Activated CD8-positive, alpha-beta memory T cell treated with anti-CD3 and anti-CD28 coated beads, Interleukin-2, amount 50 U/mL, for 1 hour (primary cell): ENCODE results near the gene RAB42.
"Not testable (repeated sequence)": the region's sequence is repeated elsewhere in the genome, so short reads cannot be mapped to it uniquely, and the experiment has no call there.

ENCODE experiments used
- DNase-seq: peaks from one replicate; pipeline ENCODE4 v3.0.0-alpha.2; 2020; ENCODE audit errors: extremely low read depth

Gene RAB42

DNA sequence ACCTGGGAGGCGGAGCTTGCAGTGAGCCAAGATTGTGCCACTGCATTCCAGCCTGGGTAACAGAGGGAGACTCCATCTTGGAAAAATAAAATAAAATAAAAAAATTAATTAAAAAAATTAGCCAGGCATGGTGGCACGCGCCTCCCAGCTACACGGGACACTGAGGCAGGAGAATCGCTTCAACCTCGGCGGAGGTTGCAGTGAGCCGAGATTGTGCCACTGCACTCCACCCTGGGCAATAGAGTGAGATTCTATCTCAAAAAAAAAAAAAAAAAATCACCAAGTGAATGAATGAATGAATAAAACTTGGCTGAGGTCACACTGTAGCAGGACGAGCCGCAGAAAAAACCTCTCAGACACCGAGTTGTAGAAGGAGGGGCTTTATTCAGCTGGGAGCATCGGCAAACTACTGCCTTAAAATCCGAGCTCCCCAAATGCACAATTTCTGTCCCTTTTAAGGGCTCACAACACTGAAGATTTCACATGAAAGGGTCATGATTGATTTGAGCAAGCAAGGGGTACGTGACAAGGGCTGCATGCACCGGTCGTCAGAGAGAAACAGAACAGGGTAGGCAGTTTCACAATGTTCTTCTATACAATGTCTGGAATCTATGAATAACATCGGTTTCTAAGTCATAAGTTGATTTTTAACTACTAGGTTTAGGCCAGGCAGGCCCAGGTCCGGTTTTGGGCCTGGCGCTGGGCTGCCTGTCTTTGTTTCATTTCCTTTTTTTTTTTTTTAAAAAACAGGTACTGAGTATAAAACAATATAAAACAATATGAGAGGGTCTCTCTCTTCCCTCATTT lies 5.3 kb upstream of the RAB42 start:
- not testable (repeated sequence) for DNase-seq

DNA sequence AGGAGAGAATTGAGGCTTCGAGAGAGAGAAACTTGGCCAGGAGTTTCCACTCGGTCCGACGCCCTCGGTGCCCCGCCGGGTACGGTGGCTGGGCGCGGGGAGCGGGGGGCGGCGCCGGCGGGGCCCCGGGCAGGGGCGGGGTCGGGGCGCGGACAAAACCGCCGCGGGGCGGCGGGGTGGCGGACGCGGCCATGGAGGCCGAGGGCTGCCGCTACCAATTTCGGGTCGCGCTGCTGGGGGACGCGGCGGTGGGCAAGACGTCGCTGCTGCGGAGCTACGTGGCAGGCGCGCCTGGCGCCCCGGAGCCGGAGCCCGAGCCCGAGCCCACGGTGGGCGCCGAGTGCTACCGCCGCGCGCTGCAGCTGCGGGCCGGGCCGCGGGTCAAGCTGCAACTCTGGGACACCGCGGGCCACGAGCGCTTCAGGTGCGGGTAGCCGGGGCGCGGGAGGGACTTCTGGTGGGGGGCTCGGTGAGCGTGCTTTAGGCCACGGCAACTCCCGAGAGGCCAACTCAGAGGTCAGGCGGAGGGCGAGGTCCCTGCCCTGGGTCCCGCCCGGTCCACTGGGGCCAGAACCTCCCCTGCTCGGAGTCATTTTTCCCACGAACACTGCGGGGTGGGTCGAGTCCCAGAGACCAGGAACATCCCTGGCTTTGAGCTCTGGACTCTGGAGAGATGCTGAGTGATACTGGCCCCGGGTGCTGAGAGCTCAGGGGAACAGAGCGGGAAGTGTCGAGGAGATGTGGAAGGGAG lies 431 bp downstream of the RAB42 start:
- no peak for DNase-seq

DNA sequence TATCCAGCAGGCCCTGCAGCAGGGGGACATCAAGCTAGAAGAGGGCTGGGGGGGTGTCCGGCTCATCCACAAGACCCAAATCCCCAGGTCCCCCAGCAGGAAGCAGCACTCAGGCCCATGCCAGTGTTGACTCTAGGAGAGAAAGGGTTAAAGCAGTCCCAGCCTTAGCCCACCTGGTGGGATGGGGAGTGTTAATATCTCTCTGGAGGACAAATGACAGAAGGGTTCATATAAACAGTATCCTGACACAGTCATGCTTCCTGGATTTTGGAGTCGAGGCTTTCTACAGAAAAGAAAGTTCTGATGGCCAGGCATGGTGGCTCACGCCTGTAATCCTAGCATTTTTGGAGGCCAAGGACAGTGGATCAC lies 1.9 kb downstream of the RAB42 start:
- DNase-seq = not testable (repeated sequence)

DNA sequence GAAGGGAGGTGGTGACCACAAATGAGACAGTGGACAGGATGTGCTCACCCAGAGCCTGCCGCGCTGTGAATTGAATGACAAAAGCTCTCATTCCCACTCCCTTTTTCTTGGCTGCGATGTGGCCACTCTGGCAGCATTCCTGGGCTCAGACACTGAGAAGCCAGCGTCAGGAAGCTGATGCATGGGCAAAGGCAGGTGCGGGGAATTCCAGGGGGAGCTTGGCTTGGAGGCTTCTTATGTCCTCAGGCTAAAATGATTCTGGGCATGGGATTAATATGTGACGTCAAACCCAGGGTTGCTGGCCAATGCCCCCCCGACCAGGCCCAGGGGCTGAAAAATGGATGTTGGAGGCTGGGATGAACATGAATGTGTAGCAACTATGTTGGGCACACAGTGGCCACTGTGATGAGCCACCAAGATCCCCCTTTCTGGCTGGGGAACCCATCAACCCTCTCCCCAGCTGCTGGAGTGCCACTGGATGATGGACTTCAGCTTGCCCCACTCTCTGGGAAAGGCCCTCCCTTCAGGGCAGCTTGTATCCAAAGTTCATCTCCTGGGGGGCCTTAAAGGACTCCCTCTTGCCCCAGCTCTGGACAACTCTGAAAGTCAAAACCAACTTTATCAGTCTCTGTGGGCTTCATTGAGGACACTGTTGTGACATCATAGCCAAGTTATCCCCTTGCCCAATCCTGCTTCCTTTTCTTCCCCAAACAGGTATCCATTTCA lies 2.8 kb downstream of the RAB42 start:
- DNase-seq = not testable (repeated sequence)

DNA sequence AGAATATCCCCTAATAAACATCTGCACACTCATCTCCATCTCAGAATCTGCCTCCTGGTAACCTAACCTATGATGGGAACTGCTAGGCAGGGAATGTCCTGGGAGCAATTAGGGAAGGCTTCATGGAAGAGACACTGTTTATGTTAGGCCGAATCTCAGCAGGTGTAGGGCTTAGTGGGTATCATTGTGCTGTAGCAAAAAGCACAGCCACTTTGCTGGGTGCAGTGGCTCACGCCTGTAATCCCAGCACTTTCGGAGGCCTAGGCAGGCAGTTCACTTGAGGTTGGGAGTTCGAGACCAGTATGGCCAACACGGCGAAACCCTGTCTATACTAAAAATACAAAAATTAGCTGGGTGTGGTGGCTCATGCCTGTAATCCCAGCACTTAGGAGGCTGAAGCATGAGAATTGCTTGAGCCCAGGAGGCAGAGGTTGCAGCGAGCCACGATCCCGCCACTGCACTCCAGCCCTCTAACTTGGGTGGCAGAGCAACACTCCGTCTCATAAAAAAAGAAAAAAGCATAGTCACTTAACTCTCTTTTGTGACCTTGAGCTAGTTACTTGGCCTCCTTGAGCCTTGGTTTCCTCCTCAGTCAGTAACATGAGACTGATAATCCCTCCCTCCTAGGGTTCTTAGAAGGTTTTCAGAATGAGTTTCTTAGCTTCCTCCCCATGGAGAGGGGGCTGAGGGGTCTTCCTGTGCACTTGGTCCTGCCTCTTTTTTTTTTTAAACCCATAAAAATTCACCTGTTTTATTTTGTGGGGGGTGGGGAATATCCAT lies 3.5 kb downstream of the RAB42 start:
- no peak for DNase-seq

DNA sequence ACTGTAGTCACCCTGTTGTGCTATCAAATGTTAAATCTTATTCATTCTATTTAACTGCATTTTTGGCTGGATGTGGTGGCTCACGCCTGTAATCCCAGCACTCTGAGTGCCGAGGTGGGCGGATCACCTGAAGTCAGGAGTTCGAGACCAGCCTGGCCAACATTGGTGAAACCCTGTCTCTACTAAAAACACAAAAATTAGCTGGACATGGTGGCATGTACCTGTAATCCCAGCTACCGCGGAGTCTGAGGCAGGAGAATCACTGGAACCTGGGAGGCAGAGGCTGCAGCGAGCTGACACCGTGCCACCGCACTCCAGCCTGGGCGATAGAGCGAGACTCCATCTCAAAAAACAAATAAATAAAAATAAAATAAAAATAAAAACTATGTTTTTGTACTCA lies 4.2 kb downstream of the RAB42 start:
- DNase-seq = not testable (repeated sequence)

DNA sequence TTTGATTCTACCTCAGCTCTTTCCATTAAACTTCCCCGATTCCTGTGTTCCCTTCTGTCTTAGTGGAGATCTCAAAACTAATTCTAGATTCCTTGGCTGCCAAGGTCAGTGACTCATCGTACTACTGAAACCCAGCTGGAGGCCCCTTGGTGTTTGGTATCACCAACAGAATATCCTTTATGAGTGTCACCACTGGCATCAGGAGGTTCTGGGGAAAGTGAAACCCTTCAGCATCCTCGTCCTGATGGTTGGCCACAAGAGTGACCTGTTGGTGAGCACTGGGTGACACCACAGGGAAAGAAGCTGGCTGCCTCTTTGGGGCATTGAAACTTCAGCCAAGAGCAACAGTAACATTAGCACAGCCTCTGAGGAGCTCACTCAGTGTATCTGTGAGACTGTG lies 9.6 kb downstream of the RAB42 start:
- no peak for DNase-seq

DNA sequence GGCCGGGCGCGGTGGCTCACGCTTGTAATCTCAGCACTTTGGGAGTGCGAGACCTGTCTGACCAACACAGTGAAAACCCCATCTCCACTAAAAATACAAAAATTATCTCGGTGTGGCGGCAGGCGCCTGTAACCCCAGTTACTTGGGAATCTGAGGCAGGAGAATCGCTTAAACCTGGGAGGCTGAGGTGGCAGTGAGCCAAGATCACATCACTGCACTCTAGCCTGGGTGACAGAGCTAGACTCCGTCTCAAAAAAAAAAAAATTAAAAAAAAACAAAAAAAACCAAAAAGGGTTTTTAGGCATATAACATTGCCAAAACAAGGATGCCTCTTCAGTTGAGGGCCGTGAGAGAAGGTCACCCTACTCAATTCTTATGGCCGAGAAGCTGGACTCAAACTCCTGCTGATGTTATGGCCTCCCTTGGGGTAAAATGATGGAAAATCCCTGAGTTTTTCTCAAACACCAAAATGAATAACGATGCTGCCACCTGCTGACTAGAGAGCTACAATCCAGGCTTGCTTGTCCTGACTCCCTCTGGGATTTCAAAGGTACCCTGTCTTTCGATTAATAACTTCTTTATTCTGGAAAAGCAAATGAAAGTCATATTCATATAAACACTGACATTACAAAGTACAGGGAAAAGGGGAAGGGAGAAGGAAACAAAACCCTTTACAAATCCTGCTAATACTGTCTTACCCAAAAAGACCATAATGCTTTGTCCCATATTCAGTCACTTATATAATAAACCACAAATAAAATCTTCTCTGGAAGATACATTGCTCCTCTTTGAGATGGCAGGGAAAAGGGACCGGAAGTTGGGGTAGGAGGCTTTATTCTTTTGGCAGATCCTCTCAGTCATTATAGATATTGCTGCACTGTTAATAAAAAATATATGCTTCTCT lies 10.7 kb downstream of the RAB42 start:
- no peak for DNase-seq

DNA sequence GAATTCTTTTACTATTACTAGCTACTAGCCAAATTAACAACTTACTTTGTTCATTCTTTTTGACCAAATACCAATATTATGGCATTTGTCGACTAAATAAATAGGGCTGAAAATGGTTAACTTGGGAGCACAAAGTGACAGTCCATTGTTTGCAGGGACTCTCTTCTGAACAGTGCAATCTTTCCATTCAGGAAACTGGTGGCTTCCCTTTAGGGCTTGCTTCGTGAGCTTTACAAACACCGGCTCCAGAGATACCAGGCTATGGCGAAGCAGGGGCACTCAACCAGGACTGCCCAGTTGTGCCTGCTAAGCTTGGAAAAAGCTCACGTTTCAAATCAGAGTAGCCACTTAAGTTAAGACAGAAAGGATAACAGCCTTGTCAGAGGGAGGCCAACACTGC lies 12.3 kb downstream of the RAB42 start:
- DNase-seq = no peak

DNA sequence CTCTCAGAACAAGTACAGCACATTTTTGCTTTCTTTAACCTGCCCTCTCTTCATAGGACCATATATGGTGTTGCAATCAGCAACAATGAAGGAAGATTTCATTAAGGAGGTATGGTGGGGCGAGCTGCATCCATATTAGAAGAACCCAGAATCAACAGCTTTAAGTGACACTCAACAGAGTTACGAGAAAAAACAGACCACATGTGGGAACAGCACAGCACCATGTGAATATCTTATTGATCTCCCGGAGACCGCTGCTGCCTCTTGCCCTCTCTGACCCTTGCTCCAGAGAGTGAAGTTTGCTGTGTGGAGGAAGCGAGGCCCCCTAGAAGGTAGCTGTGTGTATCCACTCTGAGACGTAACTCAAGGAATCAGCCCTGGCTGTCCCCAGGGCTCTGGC lies 12.9 kb downstream of the RAB42 start:
- DNase-seq = no peak

DNA sequence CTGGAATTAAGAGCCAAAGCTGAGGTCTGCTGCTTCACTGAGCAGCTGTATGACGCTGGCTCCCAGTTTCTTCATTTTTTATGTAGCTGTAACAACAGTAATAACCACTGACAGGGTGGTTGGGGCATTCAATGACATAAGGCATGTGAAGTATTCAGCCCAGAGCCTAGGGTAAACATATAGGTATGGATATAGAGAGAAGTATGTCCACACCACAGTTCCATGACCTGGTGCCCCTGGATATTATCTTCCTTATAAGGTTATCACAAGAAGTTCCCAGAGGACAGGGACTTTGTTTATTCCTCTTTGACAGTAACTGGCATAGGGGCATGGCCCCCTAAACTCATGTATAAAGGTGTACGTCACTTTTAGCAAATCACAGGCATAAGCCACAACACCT lies 14.7 kb downstream of the RAB42 start:
- no peak for DNase-seq

DNA sequence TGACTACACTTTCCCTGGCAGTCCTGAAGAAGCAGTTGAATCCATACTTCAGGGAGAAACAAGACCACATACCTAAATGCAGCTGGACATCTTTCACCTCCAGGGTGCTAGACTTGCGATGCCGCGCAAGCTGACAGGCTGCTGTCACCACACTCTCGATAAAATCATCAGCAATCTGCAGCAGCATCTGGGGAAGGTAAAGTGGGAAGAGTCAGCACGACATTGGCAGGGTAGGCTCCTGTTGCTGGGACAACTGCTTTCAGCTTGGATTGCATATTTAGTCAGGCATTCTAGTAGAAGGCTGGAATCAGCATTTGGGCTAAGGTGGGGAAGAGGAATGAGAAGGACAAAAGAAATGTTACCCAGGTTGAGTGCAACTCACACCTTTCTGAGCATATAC lies 21.1 kb downstream of the RAB42 start:
- DNase-seq = no peak

DNA sequence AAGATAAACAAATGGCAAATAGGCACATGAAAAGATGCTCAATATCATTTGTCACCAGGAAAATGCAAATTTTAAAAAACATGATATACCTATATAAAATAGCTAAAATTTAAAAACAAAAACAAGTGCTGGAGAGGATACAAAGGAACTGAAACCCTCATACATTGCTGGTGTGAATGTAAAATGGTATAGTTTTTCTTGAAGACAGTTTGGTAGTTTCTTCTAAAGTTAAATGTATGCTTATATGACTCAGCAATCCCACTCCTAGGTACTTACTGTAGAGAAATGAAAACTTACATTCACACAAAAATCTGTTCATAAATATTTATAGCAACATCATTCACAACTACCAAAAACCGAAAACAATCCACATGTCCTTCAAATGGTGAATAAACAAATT lies 39.6 kb downstream of the RAB42 start:
- DNase-seq = no peak

DNA sequence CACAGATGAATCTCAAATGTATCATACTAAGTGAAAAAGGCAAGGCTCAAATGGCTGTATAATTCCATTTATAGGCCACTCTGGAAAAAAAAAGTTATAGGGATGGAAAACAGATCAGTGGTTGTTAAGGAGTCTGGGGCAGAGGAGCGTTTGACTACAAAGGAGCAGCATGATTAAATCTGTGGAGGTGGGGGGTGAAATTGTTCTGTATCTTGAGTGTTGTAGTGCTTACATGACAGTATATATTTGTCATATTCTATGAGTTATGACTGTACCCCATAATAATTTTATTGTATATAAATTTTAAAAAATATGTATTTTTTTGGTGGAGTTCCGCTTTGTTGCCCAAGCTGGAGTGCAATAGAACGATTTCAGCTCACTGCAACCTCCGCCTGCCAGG lies 40.5 kb downstream of the RAB42 start:
- DNase-seq = no peak

DNA sequence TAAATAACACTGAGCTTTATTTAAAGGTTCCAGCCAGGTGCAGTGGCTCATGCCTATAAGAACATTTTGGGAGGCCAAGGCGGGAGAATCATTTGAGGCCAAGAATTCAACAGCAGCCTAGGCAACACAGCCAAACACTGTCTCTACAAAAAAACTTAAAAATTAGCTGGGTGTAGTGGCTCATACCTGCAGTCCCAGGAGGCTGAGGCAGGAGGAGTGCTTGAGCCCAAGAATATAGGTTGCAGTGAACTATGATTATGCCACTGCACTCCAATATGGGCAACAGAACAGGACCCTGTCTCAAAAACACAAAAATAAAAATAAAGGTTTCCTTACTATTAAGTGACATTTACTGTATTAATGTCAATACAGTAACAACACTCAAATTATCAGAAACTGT lies 48.7 kb downstream of the RAB42 start:
- DNase-seq = no peak

DNA sequence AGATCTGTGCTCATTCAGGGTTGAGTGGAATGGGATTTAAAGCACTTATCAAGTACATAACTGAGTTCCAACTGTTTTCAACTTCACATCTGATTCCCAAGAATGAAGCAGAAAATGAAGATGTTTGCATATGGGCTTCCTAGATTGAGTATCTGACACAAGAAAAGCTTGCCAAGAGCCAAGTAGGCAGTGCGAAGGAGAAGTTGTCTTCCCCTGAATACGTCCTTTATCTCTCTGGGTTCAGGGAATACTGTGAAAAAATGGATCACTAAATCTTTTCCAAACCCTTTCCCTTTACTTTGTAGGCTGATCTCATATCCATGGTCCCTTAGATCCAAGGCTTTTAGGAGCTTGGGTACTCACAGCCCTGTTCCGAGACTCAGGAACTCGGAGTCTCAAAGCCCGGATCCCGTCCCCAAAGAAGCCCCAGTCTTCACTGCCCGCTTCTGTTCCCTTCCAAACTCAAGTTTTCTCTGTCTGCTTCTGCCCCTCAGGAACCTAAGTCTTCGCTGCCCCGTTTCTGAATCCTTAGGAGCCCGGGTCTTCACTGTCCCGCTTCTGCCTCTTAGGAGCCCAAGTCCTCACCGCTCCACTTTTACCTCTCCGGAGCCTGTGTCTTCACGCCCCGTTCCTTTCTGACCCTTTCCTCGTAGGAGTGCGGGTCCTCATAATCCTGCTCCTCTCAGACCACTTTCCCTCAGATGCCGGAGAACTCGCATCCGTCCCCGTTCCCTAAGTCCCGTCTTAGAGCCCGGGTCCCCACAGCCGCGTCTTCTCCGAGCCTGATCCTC lies 50.2 kb downstream of the RAB42 start:
- DNase-seq = no peak

DNA sequence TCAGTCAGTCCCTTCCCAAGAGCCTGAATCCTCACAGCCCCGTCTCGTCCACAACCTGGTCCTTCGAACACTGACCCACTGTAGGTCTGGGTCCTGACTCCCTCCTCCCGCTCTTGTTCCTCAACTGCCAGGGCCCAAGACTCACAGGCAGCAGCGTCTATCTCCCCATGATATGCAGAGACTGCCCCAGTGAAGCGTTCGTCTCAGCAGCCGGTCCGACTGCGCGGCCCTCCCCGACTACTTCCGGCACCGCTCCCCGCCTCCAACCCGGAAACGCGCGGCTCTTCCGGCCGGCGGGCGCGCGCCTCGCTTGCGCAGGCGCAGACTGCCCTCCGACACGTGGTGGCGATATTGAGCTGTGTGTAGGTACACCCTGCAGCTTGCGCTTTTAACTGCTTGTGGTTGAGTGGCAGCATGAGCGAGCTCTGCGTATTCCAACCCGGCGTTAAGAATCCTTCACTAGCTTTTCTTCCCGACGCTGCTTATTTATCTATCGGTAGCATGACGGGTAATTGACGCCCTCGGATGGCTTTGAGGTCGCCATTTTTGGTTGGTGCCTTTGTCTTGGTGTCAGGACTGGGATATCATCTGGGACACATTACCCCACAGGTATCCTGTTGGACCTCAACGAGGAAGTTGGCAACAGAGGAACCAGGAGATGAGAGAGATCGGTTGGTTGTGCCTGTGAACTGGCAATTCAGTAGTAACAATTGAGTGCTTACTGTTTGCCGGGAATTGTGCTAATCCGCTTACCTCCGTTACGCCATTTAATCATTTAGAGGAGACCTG lies 51.0 kb downstream of the RAB42 start, which contains the start of gene TAF12:
TSS of gene TAF12 (minus strand) at position 221 of the 789 bp plus-strand sequence. CDS start 20,986 bp downstream, outside the sequence.
- peak; percentile 77 for DNase-seq

DNA sequence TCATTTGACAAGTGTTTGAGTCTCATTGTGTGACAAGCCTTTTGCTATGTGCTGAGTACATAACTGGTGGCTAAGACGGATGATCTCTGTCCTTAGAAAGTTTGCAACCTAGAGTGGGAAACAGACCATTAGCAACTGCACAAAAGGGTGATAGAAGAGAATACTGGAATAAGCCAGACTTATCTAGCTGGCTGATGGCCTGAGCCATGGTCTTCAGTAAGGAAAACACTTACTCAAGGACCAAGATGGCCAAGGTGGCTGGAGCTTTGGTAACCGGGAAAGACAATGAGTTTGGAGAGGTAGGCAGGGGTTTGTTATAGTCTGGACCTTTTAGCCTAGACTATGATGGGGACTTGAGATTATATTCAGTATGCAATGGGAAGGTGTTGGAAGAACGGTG lies 52.4 kb downstream of the RAB42 start:
- no peak for DNase-seq
